Measurements from ENCODE around the gene FHIT. TPM values are rescaled to one million over a fixed set of nuclear protein-coding genes. Genes with fewer than 3 reads are reported as not detected.

FHIT gene
- total RNA-seq, 1 experiment from 2014 or later = 0.34 TPM

DNA sequence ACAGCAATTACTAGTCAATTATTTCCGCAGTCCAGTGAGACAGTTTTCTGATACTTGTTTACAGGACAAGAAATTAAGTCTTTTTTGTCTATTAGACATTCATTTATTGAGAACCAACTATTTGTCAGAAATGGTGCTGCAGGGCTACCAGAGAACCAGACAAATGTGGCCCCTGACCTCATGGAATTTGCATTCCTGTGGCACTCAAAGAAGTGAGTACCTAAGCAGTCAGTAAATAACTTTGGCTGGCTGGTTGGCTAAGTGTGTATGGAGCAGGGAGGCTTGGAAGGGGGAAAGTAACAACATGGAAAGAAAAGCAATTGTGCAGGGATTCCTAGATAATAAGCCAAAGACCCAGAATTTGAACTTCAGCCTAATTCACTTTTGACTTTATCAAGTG, 1364.5 kb downstream of the FHIT start:
- DNase-seq (ENCODE audit: low read depth) = no peak

DNA sequence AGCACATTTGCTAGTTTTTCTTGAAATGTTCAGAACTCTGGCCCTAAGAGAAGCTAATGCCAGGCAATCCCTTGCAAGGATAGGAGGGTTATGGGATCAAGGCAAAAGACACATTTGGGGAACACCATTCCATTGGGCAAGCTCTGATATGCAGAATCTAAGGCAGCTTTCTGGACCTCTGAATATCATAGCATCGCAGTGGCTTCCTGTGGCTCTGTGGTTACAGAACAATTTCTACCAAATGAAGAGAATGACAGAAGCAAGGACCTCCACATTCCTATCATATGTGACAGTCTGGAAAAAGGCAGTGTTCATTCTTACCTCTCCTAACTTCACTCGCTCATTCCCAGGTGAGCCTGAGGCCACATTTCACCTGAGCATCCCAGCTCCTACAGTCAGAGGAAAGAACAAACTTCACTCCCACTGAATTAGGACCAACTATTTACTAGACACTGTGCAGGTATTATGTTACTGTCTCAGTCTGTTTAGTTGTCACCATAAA, 1365.3 kb downstream of the FHIT start:
- no peak for DNase-seq (ENCODE audit: low read depth)

GRCh38 chr3:59885101-59885500, 1366.2 kb downstream of the FHIT start:
- DNase-seq (ENCODE audit: low read depth) = no peak

- no peak for DNase-seq (ENCODE audit: low read depth)
These were observed 1366.8 kb downstream of the FHIT start for GRCh38 chr3:59884409-59884808.

DNA sequence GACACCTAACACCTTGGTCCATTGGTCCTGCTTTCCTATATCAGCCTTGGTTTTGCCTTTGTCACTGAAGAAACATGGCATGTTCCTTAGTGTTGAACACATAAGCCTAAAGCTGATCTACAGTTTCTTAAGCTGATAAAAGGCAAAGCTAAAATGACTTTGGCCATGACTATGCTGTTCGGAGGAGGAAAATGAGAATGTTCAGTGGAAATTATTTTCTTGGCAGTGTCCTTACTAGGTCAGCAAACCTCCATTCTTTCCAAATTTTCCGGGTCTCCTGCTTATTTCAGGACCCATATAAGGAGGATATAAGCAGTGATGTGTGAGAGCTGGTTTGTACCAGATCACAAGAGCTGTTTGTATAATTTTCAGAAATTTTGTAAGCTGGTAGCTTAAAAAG, 1368.5 kb downstream of the FHIT start:
- DNase-seq (ENCODE audit: low read depth) = no peak

GRCh38 chr3:59880717-59881116, 1370.5 kb downstream of the FHIT start:
- no peak for DNase-seq (ENCODE audit: low read depth)

DNA sequence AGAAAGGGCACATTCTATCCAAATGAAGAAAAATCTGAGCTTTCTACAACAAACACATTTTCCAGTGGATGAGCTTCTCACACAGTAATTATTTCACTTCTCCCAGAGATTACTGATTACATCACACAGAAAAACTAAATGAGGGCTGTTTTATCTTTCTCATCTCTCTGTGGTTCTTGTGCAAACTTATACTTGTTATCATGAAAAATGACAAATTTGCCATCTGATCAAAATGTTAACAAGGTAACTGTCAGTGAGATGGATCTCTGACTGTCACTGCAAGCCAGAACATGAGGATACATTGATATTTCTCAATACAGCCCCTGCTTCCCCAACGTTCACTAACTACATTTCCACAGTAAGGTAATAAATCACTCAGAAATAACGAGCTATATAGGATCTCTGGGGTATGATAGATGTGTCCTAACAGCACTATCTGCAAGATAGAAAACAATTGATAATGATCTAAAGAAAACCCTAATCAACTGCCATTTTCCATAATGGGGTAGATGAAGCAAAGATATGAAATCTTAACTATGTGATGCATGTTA, 1372.1 kb downstream of the FHIT start:
- no peak for DNase-seq (ENCODE audit: low read depth)

- DNase-seq (ENCODE audit: low read depth) = no peak
These were observed 1373.2 kb downstream of the FHIT start for GRCh38 chr3:59878038-59878427.

GRCh38 chr3:59877263-59878037, 1373.8 kb downstream of the FHIT start:
- DNase-seq (ENCODE audit: low read depth) = no peak

- DNase-seq (ENCODE audit: low read depth) = no peak
These were observed 1374.7 kb downstream of the FHIT start for GRCh38 chr3:59876533-59877062.

DNA sequence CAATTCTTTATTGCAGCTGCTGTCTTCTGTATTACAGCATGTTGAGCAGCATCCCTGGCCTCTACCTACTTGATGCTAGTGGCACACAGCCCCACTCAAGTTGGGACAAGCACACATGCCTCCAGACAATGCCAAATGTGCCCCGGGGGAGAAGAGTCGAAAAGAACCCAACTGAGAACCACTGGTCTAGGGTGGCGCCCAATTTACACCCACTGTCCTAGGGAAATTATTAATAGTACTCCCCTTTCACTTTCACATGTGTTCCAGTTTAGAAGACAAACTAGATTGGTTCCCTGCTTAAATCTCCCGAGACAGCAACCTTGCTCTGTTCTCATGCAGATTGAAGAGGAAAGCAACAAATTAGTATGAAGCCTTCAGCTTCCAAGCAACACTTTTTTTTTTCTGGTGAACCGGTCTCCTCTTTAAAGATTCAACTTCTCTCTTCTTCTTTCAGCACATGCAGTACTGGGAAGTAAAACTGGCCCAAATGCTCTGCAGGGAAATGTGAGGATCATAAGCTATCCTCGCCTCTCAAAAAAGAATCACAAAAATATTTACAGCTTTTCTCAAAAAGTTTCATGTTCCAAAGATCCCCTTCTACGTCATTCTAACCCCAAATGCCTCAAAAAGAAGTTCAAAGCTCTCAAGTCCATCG, 1377.5 kb downstream of the FHIT start:
- DNase-seq (ENCODE audit: low read depth) = no peak

DNA sequence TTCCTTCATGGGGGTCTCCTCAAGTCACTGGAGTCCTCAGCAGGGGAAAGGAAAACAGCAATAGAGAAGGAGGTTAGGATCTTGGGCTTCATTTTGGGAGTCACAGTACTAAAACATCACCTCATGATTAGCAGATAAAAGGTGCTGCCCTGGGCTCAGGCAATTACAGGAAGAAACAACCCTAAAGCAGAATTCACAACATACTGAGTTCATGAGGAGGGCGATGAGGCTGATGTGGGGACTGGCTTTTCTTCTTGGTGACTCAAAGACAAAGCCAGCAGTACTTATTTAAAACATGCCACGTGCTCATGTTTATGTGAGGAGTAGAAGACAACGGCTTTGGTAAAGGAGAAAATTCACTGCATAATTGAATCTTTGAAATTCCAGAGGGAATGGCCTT, 1379.1 kb downstream of the FHIT start:
- no peak for DNase-seq (ENCODE audit: low read depth)

DNA sequence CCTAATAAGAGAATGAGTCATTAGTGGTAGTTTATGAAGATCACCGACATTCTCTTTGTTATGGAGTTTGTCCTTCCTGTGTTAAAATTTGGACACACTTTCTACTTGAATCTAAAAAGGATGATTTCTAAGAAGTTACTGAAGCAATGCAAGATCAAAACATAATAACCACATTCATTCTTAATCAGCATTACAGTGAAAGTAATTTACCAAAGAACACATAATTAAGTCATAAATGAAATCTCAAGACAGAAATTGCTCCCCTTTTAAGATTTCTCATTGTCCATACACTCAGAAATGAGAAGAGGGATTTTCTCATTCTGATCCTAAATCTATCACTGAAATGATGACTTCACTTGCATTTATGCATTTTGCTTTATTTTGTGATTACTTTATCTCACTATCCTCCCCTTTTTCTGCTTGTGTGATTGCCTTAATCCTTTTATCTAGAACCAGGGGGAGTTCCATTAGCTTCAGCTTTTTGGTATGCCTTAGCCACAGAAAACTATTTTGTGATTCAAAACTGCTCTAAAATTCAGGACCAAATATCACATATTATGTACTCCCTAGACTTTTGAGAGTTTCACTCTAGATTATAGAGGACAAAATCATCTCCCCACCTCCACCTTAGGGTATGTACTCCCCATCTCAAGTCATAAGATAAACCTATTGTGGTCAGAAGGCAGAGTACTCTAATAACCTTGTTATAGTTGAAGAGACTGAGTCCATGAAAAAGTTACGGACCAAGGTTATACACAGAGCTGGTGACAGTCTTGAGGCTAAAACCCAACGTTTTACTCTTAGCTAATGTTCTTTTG, 1383.9 kb downstream of the FHIT start:
- no peak for DNase-seq (ENCODE audit: low read depth)

DNA sequence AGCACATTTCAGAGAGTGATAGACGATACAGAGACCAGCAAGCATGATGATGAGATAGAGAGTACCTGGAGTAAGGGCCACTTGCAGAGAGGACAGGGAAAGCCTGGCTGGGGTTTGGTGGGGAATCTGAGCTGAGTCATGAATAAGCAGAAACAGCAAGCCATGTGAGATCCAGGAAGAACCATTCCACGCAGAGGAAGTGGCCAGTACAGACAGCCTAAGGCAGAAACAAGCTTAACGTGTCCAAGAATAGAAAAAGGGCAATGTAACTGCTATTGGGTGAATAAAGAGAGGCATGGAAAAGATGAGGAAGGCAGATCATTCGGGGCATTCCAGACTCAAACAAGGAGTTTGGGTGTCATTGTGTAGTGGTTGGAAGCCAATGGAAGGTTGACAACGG, 1385.2 kb downstream of the FHIT start:
- DNase-seq (ENCODE audit: low read depth) = no peak

- DNase-seq (ENCODE audit: low read depth) = no peak
These were observed 1385.9 kb downstream of the FHIT start for GRCh38 chr3:59865351-59865750.

DNA sequence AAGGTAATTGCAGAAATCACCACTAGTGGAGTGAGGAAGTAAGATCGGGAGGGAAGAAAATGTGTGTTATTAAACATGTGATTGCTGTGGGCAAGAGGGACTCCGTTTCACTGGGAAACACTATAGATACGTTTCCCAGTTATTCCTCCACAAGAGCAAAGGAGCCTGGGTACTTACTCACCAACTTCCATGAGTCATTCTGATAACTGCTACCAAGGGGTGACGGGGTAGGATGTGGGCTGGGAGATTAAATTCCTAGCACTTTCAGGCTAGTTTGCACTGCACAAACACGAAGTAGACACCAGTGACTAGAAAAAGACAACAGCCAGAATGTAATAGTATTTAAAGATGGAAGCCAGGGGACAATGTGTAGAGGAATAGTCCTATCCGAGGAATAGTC, 1388.6 kb downstream of the FHIT start:
- peak; percentile 61 for DNase-seq (ENCODE audit: low read depth)

DNA sequence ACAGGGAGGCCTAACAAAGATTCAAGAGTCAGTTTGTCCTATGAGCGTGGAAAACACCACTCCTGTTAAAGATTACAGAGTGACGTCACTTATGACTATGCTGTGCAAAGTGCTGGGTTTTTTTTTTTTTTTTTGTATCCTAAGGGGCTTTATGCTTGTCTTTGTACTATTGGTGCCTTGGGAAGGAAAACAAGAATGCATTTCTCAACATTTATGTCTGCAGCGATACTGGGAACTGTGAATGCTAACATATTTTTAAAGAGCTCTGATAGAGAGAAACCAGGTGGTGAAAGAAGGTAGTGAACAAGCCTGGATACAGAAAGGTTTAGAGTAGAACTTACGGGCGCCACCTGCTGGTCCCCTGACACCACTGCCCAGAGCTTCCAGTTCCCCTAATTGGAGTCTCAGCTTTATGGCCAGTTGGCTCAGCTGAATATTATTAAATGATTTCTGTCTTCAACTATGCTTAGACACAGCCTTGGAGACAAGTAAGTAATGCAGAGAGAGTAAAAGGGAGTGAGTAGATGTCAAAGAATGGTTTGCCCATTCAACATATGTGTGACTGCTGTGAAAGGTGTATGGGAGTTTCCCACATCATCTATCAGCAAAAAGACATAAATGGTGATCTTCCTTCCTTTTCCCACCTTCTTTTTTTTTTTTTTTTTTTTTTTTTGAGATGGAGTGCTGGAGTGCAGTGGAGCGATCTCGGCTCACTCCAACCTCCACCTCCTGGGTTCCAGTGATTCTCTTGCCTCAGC, 1393.5 kb downstream of the FHIT start:
- peak; percentile 61 for DNase-seq (ENCODE audit: low read depth)

GRCh38 chr3:59856934-59857460, 1394.3 kb downstream of the FHIT start:
- DNase-seq (ENCODE audit: low read depth) = no peak

DNA sequence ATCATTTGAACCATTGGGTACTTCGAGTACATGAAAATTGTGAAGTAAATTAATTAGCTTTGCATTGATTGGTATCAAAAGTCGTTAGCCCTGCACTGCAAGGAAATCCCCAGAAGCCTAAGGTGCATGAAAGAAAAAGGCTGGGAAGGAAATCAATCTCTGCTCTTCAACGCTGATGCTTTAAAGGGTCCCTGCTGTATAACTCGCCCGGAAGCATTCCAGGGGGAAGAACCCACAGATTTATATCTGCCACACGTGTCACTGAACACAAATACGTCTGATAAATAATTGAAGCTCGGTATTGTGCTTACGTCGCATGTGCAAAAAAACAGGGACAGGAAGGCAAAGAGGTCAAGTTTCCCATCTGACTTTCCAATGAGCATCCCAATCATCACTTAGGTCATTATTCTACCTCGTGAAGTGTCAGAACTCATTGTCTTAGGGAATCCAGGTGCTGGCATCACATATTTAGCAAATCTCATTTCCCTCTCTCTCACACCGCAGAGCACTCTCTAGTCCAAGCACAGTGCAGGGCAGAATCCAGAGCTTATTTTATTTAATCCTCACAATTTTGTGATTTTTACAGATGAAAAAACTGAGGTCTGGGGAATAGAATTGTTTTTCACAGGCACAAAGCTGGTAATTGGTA, 1397.1 kb downstream of the FHIT start:
- DNase-seq (ENCODE audit: low read depth) = no peak

DNA sequence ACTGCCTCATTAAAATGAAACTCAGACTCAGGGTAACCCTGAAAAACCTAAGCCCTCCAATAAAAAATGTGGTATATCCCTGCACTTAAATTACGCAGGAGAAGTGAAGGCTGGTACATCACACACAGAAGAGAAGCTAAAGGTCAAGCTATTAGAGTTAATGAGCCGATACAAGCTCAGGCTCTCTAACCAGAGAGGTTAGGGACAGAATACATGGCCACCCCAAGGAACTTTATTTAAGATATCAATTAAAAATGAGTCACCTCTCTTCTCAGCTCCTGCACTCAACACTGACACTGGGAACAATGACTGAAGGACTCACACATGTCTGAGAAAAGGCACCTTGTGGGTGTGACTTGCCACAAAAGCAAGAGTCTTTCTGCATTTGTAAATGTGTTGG, 1400.8 kb downstream of the FHIT start:
- no peak for DNase-seq (ENCODE audit: low read depth)

Measured in LHCN-M2 (cell line).